HG03457 (cell line): ENCODE measurements around the gene OGDHL.
"Not testable (repeated sequence)": the region's sequence is repeated elsewhere in the genome, so short reads cannot be mapped to it uniquely, and the experiment has no call there.

Experiments used
- ATAC-seq: cut with Tn5 transposase; IDR thresholded peaks from one replicate; pipeline ENCODE4 v1.9.1; 2021; ENCODE audit warnings: moderate number of reproducible peaks; ENCODE audit not compliant: unreplicated experiment

The OGDHL gene

DNA sequence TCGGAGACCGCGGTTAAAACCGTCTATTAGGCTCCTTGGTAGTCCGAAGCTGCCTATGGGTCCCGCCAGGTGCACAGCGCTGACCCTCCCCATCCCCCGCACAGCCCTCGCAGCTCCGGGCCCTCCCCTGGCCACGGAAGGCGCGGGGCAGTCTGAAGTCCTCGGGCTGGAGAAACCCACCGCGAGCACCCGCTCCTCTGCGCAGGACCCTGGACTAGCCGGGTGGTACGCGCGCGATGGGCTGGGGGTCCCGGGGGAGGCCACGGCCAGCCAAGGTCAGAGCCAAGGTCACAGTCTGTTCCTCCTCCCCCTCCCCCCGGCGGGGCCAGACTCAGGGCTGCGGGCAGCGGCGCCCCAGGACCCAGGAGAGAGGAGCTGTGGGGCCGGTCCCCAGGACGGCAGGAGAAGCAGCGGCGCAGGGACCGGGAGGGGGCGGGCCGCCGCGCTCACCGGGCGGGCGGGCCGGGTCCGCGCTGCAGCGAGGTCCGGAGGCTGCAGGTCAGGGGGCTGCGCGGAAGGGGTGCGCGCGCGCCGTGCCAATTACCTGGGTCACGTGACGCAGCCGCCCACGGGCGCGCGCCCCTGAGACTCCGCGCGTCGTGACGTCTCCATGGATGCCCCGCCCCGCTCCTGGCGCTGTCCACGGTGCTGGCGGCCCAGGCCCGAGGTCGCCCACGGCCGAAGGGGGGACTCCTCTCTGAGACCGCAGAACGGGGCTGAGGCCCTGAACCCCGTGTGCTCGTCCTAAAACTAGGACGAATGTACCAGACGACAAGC is at the start of gene OGDHL:
Gene OGDHL, minus strand, starts transcription at position 535 of the 777 bp plus-strand sequence. CDS start 3,731 bp downstream, outside the sequence.
- no peak for ATAC-seq

DNA sequence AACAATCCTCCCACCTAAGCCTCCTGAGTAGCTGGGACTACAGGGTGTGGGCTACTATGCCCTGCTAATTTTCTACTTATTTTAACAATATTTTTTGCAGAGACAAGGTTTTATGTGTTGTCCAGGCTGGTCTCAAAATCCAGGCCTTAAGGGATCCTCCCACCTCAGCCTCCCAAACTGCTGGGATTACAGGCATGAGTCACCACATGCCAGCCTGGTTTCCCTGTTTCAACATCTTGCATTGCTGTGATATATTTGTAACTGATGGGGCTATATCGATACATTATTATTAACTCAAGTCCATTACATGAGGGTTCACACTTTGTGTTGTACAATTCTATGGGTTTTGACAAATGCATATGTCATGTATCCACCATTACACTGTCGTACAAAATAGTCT is 41.9 kb upstream of the OGDHL start:
- no peak for ATAC-seq

DNA sequence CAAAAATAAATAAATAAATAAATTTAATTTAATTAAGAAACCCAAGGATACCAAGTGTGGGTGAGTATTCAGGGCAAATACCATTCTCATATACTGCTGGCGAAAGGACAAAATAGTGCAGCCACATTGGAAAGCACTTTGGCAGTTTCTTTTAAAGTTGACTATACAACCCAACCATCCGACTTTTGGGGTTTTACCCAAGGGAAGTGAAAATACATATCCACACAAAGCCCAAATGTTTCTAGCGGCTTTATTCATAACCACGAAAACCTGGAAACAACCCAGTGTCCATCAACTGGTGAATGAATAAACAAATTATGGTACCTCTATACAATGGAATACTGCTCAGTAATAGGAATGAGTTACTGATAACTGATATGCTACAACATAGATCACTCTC is 36.2 kb upstream of the OGDHL start:
- no peak for ATAC-seq

DNA sequence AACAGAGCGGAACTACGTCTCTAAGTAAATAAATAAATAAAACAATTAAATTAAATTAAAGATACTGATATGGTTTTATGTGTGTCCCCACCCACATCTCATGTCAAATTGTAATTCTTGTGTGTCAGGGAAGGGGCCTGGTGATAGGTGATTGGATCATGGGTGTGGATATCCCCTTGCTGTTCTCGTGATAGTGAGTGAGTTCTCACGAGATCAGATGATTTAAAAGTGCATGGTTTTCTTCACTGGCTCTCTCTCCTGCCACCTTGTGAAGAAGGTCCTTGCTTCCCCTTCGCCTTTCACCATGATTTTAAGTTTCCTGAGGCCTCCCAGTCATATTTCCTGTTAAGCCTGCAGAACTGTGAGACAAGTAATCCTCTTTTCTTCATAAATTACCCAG is 29.0 kb upstream of the OGDHL start:
- no peak for ATAC-seq

DNA sequence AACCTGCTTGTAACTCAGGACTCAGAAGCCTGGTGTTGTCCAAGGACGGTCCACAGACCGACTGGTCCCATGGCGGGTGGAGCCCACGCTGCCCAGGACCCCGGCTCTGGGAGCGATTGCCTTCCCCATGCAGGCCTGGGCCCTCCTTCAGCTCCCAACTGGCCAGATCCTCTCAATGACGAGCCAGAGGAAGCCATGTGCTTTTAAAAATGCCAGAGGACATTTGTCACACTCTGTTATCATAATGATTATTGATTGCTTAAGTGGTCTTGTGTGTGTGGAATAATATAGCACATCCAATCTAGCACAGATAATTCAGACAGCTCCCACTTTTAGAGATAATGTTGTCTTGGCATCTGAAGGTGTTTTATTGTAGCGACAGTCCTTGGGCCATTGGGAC is 22.6 kb upstream of the OGDHL start:
- ATAC-seq: no peak

DNA sequence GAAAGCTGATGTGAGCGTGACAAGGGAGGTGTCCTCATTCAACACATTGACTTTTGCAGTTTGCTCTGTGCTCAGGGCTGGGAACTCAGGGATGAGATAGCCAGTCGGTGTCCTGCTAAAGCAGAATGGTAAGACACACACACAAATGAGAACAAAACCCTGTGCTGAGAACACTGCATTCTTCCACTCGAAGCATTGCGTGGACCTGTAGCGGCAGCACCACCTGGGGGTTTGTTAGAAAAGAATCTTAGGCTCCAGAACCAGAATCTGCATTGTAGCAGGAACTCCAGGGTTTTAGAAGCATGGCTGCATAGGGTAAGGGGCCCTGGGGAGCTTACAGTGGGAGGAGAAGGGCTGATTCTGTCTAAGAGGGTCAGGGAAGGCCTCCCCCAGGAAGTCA is 21.5 kb upstream of the OGDHL start:
- no peak for ATAC-seq

DNA sequence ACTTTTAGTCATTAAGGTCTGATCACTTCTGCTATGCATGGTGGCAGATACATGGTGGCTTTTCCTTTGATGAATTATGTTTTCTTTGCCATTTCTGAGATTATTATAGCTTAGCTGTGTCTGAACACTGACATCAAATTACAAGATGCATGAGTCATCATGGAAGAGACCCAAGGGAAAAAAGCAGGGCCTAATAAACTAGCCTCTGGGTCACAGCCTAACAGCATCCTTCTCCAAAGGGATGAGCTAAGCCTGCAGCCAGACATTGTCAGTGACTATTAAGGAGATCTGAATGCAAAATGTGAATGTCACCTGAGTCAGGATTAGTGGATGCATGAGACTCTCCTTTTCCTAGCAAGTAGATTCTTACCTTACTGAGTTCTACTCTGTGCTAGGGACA is 19.1 kb upstream of the OGDHL start:
- no peak for ATAC-seq

DNA sequence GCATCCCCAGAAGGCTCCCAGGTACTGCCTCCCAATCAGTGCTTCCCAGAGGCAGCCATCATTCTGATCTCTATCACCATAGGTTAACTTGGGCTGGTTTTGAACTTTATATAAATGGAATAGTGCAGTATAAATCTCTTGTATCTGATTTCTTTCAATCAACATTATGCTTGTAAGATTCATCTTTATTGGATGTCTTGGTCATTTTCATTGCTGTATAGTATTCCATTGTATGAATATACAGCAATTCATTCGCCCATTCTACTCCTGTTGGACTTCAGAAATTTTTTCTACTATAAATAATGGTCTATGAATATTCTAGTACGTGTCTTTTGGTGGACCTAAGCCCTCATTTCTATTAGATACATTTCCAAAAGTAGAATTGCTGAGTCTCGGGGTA is 16.1 kb upstream of the OGDHL start:
- ATAC-seq: no peak

DNA sequence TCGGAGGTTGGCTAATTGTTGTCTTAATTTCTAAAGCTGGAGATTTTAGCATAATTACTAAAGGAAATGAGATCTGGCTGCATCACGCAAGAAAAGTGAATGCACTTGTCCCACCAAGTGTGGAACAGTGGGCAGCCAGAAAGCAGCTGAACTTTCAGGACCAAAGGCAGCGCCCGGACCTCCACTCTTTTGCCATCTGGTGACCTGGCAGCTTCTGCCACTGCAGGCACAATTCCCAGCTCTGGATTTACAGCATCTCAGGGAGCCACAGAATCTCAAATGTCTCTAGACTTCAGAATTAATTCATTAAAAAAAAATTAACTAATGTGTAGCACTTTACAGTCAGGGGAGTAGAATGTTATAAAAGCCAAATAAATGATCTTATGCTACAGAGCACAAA is 14.7 kb upstream of the OGDHL start:
- ATAC-seq: no peak

DNA sequence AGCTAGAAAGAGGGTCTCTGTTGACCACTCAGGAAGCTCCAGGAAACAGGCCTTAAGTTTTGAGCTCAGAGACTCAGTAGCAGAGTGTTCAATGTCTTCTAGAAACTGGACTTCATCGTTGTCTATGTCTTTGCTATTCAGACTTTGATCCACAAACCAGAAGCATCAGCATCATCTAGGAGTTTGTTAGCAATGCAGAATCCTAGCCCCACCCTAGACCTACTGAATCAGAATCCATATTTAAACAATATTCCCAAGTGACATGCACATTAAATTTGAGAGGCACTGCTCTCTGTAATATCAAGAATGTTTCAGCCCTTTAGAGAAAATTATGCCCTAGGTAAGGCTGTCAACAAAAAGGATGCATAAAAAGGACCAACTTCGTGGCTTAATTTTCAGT is 12.9 kb upstream of the OGDHL start:
- no peak for ATAC-seq

DNA sequence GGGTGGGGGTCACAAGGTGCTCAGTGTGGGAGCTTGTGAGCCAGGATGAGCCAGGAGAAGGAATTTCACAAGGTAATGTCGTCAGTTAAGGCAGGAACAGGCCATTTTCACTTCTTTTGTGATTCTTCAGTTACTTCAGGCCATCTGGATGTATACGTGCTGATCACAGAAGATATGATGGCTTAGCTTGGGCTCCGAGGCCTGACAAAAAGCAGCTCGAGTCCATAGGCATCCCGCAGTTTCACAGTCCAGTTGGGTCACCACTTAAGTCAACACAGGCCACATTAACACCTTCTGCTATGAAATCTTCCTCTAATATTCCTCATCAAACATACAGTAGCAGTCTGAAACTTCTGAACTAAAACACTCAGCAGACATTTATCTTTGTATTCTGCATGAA is 10.8 kb upstream of the OGDHL start:
- ATAC-seq: not testable (repeated sequence)

DNA sequence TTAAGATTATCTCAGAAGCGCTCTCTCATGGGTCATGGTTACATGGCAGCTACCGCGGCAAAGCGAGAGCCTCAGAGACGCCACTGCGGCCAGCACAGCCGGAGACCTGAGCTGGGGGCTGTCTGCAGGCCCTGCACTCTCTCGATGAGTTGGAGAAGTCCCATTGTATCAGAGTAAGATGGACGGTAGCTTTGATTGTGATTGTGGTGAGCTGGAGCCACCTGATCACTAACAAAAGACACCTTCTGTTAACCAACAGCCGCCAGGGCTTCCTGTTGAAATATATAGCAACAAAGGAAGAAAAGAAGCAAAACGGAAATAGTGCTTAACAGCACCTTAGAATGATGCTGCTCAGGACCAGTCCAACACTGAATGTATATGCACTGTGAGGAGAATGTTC is 8.9 kb upstream of the OGDHL start:
- not testable (repeated sequence) for ATAC-seq

DNA sequence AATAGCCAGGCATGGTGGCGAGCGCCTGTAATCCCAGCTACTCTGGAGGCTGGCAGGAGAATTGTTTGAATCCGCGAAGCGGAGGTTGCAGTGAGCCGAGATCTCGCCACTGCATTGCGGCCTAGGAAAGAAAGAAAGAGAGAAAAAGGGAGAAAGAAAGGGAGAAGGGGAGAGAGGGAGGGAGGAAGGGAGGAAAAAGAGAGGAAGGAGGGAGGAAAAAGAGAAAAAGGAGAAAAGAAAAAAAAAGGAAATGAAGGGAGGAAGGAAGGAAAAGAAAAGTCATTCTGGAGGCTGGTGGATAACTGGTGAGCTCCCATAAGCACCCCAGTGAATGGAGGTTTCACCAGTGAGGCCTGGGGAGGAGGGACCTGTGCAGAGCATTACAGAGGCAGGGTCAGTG is 7.6 kb upstream of the OGDHL start:
- no peak for ATAC-seq

DNA sequence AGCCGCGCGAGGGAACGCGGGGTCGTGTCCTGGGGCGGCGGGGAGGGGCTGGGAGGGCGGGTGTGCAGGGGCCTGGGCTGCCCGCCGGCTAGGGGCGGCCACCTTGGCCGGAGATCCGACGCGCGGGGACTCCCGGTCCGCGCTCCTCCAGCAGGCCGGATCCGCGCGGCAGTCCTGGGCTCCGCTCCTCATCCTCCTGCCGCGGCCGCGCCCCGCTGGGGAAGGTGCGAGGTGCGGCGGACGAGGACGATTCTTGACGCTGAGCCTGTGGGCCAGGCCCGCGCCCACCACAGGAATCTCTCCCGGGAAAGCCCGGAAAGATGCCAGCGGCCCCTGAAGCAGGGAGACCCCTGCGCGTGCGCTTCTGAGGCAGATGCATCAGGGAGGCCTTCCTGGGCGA is 6.6 kb upstream of the OGDHL start:
- ATAC-seq: no peak

DNA sequence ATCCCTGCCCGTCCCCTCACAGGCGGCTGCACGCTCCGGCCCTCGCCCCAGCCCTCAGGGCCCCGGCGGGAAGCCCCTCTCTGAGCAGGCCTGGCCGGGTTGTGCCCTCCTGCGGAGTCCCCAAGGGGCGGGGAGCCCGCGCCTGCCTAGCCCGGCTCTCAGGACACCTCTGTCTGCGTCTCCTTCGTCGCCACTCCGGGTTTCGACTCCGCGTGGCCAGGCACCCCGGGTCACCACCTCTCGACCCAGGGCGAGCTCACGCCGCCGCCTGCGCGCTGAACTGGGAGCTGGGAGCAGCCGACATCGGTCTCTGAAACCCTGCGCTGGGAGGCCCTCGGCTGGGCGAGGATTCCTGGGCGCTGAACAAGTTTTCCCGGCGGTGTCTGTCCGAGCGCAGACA is 6.2 kb upstream of the OGDHL start:
- no peak for ATAC-seq

DNA sequence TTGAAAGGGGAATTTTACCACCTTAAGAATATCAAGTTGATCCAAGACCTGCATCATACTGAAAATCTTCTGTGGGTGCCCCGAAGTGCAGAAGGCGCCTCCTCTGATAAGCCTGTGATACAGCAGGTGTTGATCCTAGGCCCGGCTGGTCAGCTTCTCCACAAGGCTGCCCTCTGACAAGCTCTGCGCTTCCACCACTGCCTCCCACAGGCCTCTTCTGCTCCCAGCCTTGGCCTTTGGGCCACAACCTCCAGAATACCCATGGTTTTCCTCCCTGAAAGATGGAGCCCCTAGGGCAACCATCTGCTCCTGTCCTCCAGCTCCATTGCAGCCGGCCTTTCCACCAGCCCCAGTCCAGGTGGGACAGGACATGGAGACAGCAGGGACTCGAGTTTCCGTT is 5.6 kb upstream of the OGDHL start:
- no peak for ATAC-seq

DNA sequence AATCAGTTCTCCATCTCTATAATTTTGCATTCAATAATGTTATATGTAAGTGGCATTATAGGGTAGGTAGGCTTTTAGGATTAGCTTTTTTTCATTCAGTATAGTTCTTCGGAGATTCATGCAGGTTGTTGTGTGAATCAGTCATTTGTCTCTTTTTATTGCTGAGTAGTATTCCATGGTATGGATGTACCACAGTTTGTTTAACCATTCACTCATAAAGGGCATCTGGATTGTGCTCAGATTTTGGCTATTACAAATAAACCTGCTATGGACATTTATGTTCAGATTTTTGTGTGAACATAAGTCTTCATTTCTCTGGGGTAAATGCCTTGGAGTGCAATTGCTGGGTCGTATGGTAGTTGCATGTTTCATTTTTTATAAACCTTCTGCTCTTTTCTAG is 4.4 kb upstream of the OGDHL start:
- no peak for ATAC-seq

DNA sequence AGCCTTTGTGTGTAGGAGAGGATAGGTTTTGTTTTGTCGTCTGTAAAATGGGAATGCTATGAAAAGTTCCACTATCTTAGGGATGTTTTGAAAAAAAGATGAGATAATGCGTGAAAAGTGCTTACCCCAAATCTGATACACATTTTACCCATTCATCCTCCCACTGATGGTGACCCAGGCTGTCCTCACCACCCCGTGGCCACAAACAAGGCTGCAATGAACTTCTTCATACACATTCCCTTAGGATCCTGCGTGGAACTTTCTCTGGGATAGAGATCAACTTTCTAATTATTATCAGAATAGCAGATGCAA is 399 bp upstream of the OGDHL start:
- ATAC-seq: no peak

DNA sequence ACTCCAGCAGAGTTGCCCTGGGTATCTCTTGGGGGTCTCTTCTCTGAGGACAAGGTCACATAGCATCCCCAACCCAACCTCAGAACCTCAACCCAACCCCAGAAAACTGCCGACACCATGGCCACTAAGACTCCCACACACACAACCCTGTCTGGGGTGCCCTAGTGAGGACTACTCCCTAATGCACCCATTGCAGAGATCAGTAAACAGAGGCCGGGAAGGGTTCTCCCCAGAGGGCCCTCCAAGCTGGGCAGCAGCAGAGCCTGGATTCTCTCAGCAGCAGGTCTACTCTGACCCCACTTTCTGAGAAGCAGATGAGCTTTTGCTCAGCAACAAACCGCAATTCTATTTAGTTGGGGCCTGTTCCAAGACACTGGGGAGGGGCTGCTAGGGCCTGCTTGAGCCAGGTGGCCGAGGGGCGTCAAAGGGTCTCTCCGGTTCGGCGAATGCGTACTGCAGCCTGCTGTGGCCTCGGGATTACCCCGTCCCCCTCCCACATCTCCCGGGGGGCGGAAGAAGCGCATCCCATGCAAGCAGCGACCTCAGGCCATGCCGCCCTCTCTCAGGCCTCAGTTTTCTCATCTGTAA is 828 bp downstream of the OGDHL start:
- ATAC-seq: no peak

DNA sequence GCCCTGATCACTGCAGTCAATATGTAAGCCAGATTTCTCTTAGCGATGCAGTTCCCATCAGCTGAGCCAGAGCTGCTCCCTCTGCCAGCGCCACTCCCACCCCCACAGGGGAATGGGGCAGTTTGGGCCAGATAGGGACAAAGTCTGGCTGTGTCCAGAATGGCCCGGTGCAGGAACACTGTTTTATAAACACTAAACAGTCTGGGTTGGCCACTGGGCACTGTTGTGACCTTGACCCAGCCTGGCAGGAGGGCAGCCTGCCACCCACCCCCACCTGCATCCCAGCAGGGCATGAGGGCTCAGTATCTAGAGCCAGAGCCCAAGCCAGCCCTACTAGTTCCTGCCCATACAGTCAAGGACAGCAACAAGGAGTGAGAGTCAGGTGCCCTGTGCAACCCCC is 1.3 kb downstream of the OGDHL start:
- ATAC-seq: no peak

DNA sequence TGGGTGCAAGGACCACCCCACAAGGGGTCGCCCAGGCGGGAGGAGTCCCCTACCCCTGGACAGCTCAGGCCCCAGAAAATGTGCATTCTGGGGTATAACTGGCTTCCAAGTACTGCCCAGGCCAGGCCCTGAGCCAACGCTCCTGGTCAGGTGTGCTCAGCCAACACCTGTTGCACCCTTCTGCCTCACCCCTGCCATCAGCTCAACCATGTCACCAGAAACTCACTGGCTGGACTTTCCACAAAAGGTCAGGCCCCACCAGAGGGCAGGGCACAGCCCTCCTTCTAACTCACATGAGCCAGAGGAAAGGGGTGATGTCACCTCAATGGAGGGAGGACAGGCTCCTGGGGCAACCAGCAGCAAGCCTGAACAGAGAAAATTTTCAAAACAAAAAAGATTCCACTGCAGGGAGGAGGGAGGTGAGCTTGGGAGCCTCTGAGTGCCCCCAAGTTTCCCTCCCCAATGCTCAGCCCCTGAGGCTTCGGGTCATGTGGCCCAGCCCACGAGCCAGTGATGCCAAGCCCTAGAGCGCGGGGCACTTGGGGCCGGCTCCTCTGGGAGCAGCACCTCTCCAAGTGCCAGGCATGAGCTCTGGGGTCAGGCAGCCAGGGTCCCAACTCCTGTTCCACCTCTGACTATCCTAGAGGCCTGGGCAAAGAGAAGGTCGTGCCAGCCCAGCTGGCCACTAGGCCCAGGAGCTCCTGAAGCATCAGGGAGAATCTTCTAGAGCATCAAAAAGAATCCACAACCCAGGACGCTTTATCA is 2.2 kb downstream of the OGDHL start:
- no peak for ATAC-seq

DNA sequence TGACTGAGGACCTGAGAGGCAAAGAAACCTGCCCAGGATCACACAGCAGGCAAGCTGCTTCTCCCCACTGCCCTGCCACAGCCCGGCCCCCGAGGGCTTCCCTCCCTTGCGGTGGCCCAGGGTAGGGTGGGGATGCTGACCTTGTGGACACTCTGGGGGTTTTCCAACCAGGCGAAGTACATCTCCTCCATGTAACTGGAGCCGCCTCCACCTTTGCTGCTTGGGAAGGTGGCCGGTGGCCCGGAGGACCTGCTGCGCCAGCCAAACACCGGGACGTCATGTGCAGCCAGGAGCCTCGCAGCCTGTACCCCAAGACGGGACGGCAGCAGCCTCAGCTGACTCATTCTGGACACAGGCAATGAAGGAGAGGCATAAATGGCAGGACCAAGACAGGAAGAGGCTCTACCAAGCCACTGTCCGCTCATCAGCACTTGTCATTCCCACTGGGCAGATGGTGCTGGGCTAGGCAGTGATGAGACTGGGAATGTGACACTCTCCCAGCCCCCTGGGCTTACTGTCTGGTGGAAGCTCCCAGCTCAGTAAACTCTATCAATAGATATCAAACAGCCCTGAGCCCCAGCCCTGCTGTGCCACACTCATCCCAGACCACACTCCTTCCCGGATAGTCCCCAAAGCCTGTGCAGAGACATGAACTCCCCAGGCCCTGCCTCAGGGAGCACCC is 3.7 kb downstream of the OGDHL start:
- ATAC-seq: no peak
